Progenitor cell of endocrine pancreas (in vitro differentiated cells): ENCODE data around the gene ENTPD8. TPM values are rescaled to one million over a fixed set of nuclear protein-coding genes. Genes with fewer than 3 reads are reported as not detected.

Experiments
- DNase-seq: peaks from one replicate; pipeline ENCODE4 v3.0.0; 2021; ENCODE audit warnings: low spot score; ENCODE audit not compliant: unreplicated experiment
- H3K27ac Mint-ChIP-seq: 2 replicates; pipeline ENCODE4 v1.8.0; 2021; ENCODE audit warnings: mild to moderate bottlenecking, moderate library complexity, mixed read lengths
- H3K27me3 Mint-ChIP-seq: 2 replicates; pipeline ENCODE4 v1.8.0; 2021; ENCODE audit warnings: mixed read lengths
- H3K36me3 Mint-ChIP-seq: 2 replicates; pipeline ENCODE4 v1.8.0; 2022; ENCODE audit warnings: mixed read lengths; ENCODE audit not compliant: insufficient read depth
- H3K4me1 Mint-ChIP-seq: 2 replicates; pipeline ENCODE4 v1.8.0; 2021; ENCODE audit warnings: low read depth, mixed read lengths
- H3K4me3 Mint-ChIP-seq: 2 replicates; pipeline ENCODE4 v1.8.0; 2021; ENCODE audit warnings: low read depth, mild to moderate bottlenecking, moderate library complexity, mixed read lengths
- H3K9me3 Mint-ChIP-seq: 2 replicates; pipeline ENCODE4 v1.8.0; 2021; ENCODE audit warnings: low read depth, mixed read lengths
- CTCF ChIP-seq: fragments of 200-600 bp; sonication (generic); IDR thresholded peaks from one replicate; pipeline ENCODE4 v1.5.0; 2021; ENCODE audit warnings: antibody characterized with exemption, mild to moderate bottlenecking; ENCODE audit not compliant: unreplicated experiment
- total RNA-seq: library from RNA; stranded (reverse); gene quantifications from 2 replicates; pipeline ENCODE4 v1.2.1, GENCODE V29; 2021

Gene ENTPD8
- total RNA-seq, 1 donor from 2014 or later, result 2.7 TPM

- TF ChIP-seq CTCF, result no peak
- no peaks in the 10 kb centered on the region for H3K4me1 Mint-ChIP-seq
- H3K27ac Mint-ChIP-seq, result no peak overlapping the region
- no peak overlapping the region for H3K4me3 Mint-ChIP-seq
- no peaks in the 10 kb centered on the region for H3K9me3 Mint-ChIP-seq
- DNase-seq, result no peak
- no peaks in the 10 kb centered on the region for H3K36me3 Mint-ChIP-seq
- no peaks in the 10 kb centered on the region for H3K27me3 Mint-ChIP-seq
Observed at GRCh38 chr9:137429974-137430722, 11.0 kb downstream of the ENTPD8 start.

GRCh38 chr9:137429546-137429890, 11.6 kb downstream of the ENTPD8 start:
- Mint-ChIP-seq H3K4me1 (no peaks in the 10 kb centered on the region), H3K9me3 (no peaks in the 10 kb centered on the region), H3K4me3 (no peak overlapping the region), H3K27me3 (no peaks in the 10 kb centered on the region), H3K36me3 (no peaks in the 10 kb centered on the region), H3K27ac (no peak overlapping the region)
- no peak for DNase-seq
- TF ChIP-seq CTCF, result no peak

- H3K4me3 Mint-ChIP-seq, result no peak overlapping the region
- no peaks in the 10 kb centered on the region for H3K9me3 Mint-ChIP-seq
- no peak overlapping the region for H3K27ac Mint-ChIP-seq
- no peaks in the 10 kb centered on the region for H3K27me3 Mint-ChIP-seq
- H3K36me3 Mint-ChIP-seq, result no peaks in the 10 kb centered on the region
- no peaks in the 10 kb centered on the region for H3K4me1 Mint-ChIP-seq
- DNase-seq, result no peak
- no peak for TF ChIP-seq CTCF
Observed at GRCh38 chr9:137428841-137429545, 12.2 kb downstream of the ENTPD8 start.

- no peak for DNase-seq
- H3K4me1 Mint-ChIP-seq, result no peaks in the 10 kb centered on the region
Observed at GRCh38 chr9:137428311-137428630, 12.9 kb downstream of the ENTPD8 start.

More at GRCh38 chr9:137428311-137428630, 12.9 kb downstream of the ENTPD8 start:
- Mint-ChIP-seq H3K27ac (no peak overlapping the region), H3K9me3 (no peaks in the 10 kb centered on the region), H3K36me3 (no peaks in the 10 kb centered on the region), H3K27me3 (no peaks in the 10 kb centered on the region), H3K4me3 (no peak overlapping the region)
- TF ChIP-seq CTCF, result no peak
